Astrocyte of the spinal cord (primary cell): ENCODE results near the gene DNAH3.
"Not testable (repeated sequence)": the region's sequence is repeated elsewhere in the genome, so short reads cannot be mapped to it uniquely, and the experiment has no call there.

Experiments used
- DNase-seq: peaks from one replicate; pipeline ENCODE4 v3.0.0; 2011; ENCODE audit warnings: low read depth, low spot score
- H3K4me3 ChIP-seq: 2 replicates; pipeline ENCODE4 v1.5.1; 2011; ENCODE audit warnings: low read depth, mild to moderate bottlenecking, low read length, moderate library complexity
- in situ Hi-C: cut with HindIII; loops from 2 replicates; pipeline ENCODE4 v1.10.0; 2017; ENCODE audit warnings: low sequenced_read_pairs
- TF ChIP-seq, protein P1 (sequence below): IDR thresholded peaks from 2 replicates; pipeline ENCODE4 v1.5.1; 2012; ENCODE audit warnings: low read depth, mild to moderate bottlenecking, low read length, inconsistent platforms

DNAH3 gene

GRCh38 chr16:21161211-21161610 lies 10.6 kb upstream of the DNAH3 start:
- TF ChIP-seq, protein P1, sequence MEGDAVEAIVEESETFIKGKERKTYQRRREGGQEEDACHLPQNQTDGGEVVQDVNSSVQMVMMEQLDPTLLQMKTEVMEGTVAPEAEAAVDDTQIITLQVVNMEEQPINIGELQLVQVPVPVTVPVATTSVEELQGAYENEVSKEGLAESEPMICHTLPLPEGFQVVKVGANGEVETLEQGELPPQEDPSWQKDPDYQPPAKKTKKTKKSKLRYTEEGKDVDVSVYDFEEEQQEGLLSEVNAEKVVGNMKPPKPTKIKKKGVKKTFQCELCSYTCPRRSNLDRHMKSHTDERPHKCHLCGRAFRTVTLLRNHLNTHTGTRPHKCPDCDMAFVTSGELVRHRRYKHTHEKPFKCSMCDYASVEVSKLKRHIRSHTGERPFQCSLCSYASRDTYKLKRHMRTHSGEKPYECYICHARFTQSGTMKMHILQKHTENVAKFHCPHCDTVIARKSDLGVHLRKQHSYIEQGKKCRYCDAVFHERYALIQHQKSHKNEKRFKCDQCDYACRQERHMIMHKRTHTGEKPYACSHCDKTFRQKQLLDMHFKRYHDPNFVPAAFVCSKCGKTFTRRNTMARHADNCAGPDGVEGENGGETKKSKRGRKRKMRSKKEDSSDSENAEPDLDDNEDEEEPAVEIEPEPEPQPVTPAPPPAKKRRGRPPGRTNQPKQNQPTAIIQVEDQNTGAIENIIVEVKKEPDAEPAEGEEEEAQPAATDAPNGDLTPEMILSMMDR: no peak
- DNase-seq: no peak
- no peak overlapping the region for H3K4me3 ChIP-seq
- in situ Hi-C loops: no loop called here

GRCh38 chr16:21160276-21160675 lies 9.6 kb upstream of the DNAH3 start:
- TF ChIP-seq, protein P1: no peak
- in situ Hi-C loops: no loop called here
- DNase-seq: no peak
- no peak overlapping the region for H3K4me3 ChIP-seq

GRCh38 chr16:21159281-21159951 lies 8.8 kb upstream of the DNAH3 start:
- H3K4me3 ChIP-seq: peak overlapping the region; percentile 68
- TF ChIP-seq, protein P1: no peak
- in situ Hi-C loops: no loop called here
- no peak for DNase-seq

- DNase-seq: peak; percentile 69
- in situ Hi-C loops: no loop called here
- TF ChIP-seq, protein P1: no peak
- peak within 1 kb of the TSS; percentile 68 for H3K4me3 ChIP-seq
Measured at GRCh38 chr16:21158208-21159110, 7.8 kb upstream of the DNAH3 start, which contains the start of gene LDAF1. Gene LDAF1 (plus strand): TSS chr16:21158674. CDS start chr16:21161183, 2,509 bp downstream.

GRCh38 chr16:21157632-21158031 lies 7.0 kb upstream of the DNAH3 start:
- H3K4me3 ChIP-seq: no peak overlapping the region
- in situ Hi-C loops: no loop called here
- TF ChIP-seq, protein P1: no peak

GRCh38 chr16:21156767-21157467 lies 6.3 kb upstream of the DNAH3 start:
- TF ChIP-seq, protein P1: peak; percentile 64
- in situ Hi-C loops: no loop called here
- no peak overlapping the region for H3K4me3 ChIP-seq
- DNase-seq: peak; percentile 75

More at GRCh38 chr16:21157632-21158031, 7.0 kb upstream of the DNAH3 start:
- DNase-seq: no peak

DNA sequence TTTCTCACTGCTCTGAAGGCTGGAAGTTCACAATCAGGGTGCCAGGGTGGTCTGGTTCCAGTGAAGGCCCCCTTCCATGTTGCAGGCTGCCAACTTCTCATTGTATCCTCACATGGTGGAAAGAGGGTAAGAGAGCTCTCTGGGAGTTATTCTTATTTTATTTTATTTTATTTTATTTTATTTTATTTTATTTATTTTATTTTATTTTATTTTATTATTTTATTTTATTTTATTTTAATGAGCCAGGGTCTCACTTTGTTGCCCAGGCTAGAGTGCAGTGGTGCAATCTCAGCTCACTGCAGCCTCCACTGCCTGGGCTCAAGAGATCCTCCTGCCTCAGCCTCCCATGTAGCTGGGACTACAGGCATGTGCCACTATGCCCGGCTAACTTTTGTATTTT lies 5.4 kb upstream of the DNAH3 start:
- in situ Hi-C loops, DNase-seq, H3K4me3 ChIP-seq: not testable (repeated sequence)

DNA sequence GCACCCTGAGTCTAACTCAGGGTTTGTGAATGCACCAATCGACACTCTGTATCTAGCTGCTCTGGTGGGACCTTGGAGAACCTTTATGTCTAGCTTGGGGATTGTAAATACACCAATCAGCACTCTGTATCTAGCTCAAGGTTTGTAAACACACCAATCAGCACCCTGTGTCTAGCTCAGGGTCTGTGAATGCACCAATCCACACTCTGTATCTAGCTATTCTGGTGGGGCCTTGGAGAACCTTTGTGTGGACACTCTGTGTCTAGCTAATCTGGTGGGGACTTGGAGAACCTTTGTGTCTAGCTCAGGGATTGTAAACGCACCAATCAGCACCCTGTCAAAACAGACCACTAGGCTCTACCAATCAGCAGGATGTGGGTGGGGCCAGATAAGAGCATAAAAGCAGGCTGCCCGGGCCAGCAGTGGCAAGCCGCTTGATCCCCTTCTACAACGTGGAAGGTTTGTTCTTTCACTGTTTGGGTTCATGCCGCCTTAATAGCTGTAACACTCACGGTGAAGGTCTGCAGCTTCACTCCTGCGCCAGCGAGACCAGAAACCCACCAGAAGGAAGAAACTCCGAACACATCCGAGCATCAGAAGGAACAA lies 2.6 kb upstream of the DNAH3 start:
- in situ Hi-C loops, DNase-seq, H3K4me3 ChIP-seq: not testable (repeated sequence)
